IMR-90 (cell line): ENCODE results near the gene GNAI3. TPM values are rescaled to one million over a fixed set of nuclear protein-coding genes. Genes with fewer than 3 reads are reported as not detected.

Experiments used
- ATAC-seq: fragments of 200-7000 bp; cut with Tn5 transposase; 2 replicates; pipeline ENCODE4 v1.9.1; 2020; ENCODE audit warnings: low read depth, mild to moderate bottlenecking, moderate library complexity
- BruUV-seq: library from RNA; stranded (reverse); fragments of 400-500 nt; replicated peaks from 2 replicates; lab custom pipeline; 2021; lab: Mats Ljungman, UMichigan
- CTCF ChIA-PET: fragments of 300-600 bp; formaldehyde crosslinking; extraction: SDS; loops from one replicate; lab custom pipeline; 2021; ENCODE audit warnings: antibody characterized with exemption; lab: Yijun Ruan, JAX
- POLR2A ChIA-PET: fragments of 300-600 bp; sonication (Branson Sonifier 250); formaldehyde crosslinking; loops from one replicate; lab custom pipeline; 2022; ENCODE audit warnings: antibody characterized with exemption; ENCODE audit not compliant: unreplicated experiment; lab: Charles Lee
- DNase-seq: peaks from one replicate; pipeline ENCODE4 v3.0.0; 2013
- H2AFZ ChIP-seq: replicated peaks from 2 replicates; pipeline ENCODE3; 2013; ENCODE audit warnings: low read length, mild to moderate bottlenecking; ENCODE audit not compliant: poor library complexity
- H2AK5ac ChIP-seq: 2 replicates; pipeline ENCODE4 v1.6.1; 2013; ENCODE audit warnings: low read depth, low read length, inconsistent platforms
- H2AK9ac ChIP-seq: replicated peaks from 2 replicates; pipeline ENCODE3; 2013; ENCODE audit warnings: mild to moderate bottlenecking, low read depth, low read length, moderate library complexity; ENCODE audit not compliant: poor library complexity
- H2BK120ac ChIP-seq: 2 replicates; pipeline ENCODE4 v1.6.1; 2013; ENCODE audit warnings: low read depth, low read length, inconsistent platforms
- H2BK15ac ChIP-seq: 3 replicates; pipeline ENCODE4 v1.6.1; 2013; ENCODE audit warnings: low read depth, low read length, inconsistent platforms
- H2BK20ac ChIP-seq: 2 replicates; pipeline ENCODE4 v1.6.1; 2013; ENCODE audit warnings: low read depth, mild to moderate bottlenecking, inconsistent platforms, low read length, moderate library complexity
- H2BK5ac ChIP-seq: 2 replicates; pipeline ENCODE4 v1.6.1; 2013; ENCODE audit warnings: mild to moderate bottlenecking, low read depth, low read length, inconsistent platforms; ENCODE audit not compliant: poor library complexity, severe bottlenecking
- H3K14ac ChIP-seq: replicated peaks from 2 replicates; pipeline ENCODE4 v1.6.1; 2013; ENCODE audit warnings: low read depth, low read length, inconsistent platforms
- H3K18ac ChIP-seq: 2 replicates; pipeline ENCODE4 v1.6.1; 2013; ENCODE audit warnings: low read depth, low read length, control low read depth
- H3K23ac ChIP-seq: 2 replicates; pipeline ENCODE4 v1.6.1; 2013; ENCODE audit warnings: low read depth, low read length, inconsistent platforms
- H3K27ac ChIP-seq: 2 replicates; pipeline ENCODE4 v1.5.1; 2013; ENCODE audit warnings: mild to moderate bottlenecking, control low read depth, low read length; ENCODE audit not compliant: insufficient read depth
- H3K27me3 ChIP-seq: 2 replicates; pipeline ENCODE4 v1.6.1; 2013; ENCODE audit warnings: low read length; ENCODE audit not compliant: control insufficient read depth, insufficient read depth
- H3K36me3 ChIP-seq: 2 replicates; pipeline ENCODE4 v1.6.1; 2013; ENCODE audit warnings: low read length, mixed read lengths; ENCODE audit not compliant: control insufficient read depth, insufficient read depth
- H3K4ac ChIP-seq: 2 replicates; pipeline ENCODE4 v1.6.1; 2013; ENCODE audit warnings: low read depth, low read length, inconsistent platforms
- H3K4me1 ChIP-seq: 2 replicates; pipeline ENCODE4 v1.6.1; 2013; ENCODE audit warnings: low read length, mixed read lengths; ENCODE audit not compliant: control insufficient read depth, insufficient read depth
- H3K4me2 ChIP-seq: 2 replicates; pipeline ENCODE4 v1.6.1; 2013; ENCODE audit warnings: low read depth, mild to moderate bottlenecking, control low read depth, low read length, moderate library complexity
- H3K4me3 ChIP-seq: 2 replicates; pipeline ENCODE4 v1.5.1; 2013; ENCODE audit warnings: low read depth, mild to moderate bottlenecking, control low read depth, low read length, moderate library complexity; ENCODE audit not compliant: insufficient read depth
- H3K56ac ChIP-seq: 2 replicates; pipeline ENCODE4 v1.6.1; 2013; ENCODE audit warnings: low read length, inconsistent platforms; ENCODE audit not compliant: insufficient read depth; ENCODE audit errors: extremely low read depth
- H3K79me1 ChIP-seq, 2 experiments: 2 replicates each; pipeline ENCODE4 v1.6.1; 2013; ENCODE audit warnings: low read length in 2 of 2, inconsistent platforms in 1 of 2, low read depth in 1 of 2
- H3K9ac ChIP-seq: 2 replicates; pipeline ENCODE4 v1.6.1; 2013; ENCODE audit warnings: low read depth, low read length, control low read depth
- H3K9me1 ChIP-seq: 2 replicates; pipeline ENCODE4 v1.6.1; 2013; ENCODE audit warnings: low read length, inconsistent platforms; ENCODE audit not compliant: insufficient read depth
- H3K9me3 ChIP-seq: 2 replicates; pipeline ENCODE4 v1.6.1; 2013; ENCODE audit warnings: low read length; ENCODE audit not compliant: control insufficient read depth, insufficient read depth
- H4K20me1 ChIP-seq: 2 replicates; pipeline ENCODE4 v1.6.1; 2013; ENCODE audit warnings: low read length, inconsistent platforms; ENCODE audit not compliant: insufficient read depth
- H4K5ac ChIP-seq: 2 replicates; pipeline ENCODE4 v1.6.1; 2013; ENCODE audit warnings: mild to moderate bottlenecking, low read depth, low read length, control low read depth
- H4K8ac ChIP-seq, 2 experiments: 2 replicates each; pipeline ENCODE4 v1.6.1; 2013; ENCODE audit warnings: low read depth in 2 of 2, low read length in 2 of 2, control low read depth in 1 of 2, inconsistent platforms in 1 of 2
- H4K91ac ChIP-seq: 2 replicates; pipeline ENCODE4 v1.6.1; 2013; ENCODE audit warnings: low read depth, low read length, inconsistent platforms; ENCODE audit not compliant: insufficient read depth
- BHLHE40 ChIP-seq: fragments of 150-350 bp; IDR thresholded peaks from 2 replicates; pipeline ENCODE4 v1.6.1; 2016; ENCODE audit warnings: mild to moderate bottlenecking, low read depth, low read length
- CEBPB ChIP-seq: IDR thresholded peaks from 2 replicates; pipeline ENCODE4 v1.6.1; 2012; ENCODE audit warnings: low read depth, low read length, improper control_type of control experiment
- CHD1 ChIP-seq: IDR thresholded peaks from 2 replicates; pipeline ENCODE4 v1.6.1; 2012; ENCODE audit warnings: low read depth, low read length, improper control_type of control experiment
- CTCF ChIP-seq: conservative IDR thresholded peaks from 2 replicates; pipeline ENCODE4 v1.5.1; 2012; ENCODE audit warnings: mild to moderate bottlenecking, low read depth, low read length, improper control_type of control experiment
- ELK1 ChIP-seq: fragments of 150-350 bp; IDR thresholded peaks from 2 replicates; pipeline ENCODE4 v1.6.1; 2016; ENCODE audit warnings: low read depth, mild to moderate bottlenecking, low read length, moderate library complexity, borderline replicate concordance
- FOS ChIP-seq: fragments of 150-350 bp; IDR thresholded peaks from 2 replicates; pipeline ENCODE4 v1.6.1; 2016; ENCODE audit warnings: low read depth, low read length
- MAFK ChIP-seq: IDR thresholded peaks from 2 replicates; pipeline ENCODE4 v1.6.1; 2012; ENCODE audit warnings: low read depth, low read length, improper control_type of control experiment
- MAZ ChIP-seq: IDR thresholded peaks from 2 replicates; pipeline ENCODE4 v1.6.1; 2012; ENCODE audit warnings: low read depth, mild to moderate bottlenecking, low read length, improper control_type of control experiment, moderate library complexity, borderline replicate concordance
- MXI1 ChIP-seq: IDR thresholded peaks from 2 replicates; pipeline ENCODE4 v1.6.1; 2012; ENCODE audit warnings: low read depth, mild to moderate bottlenecking, low read length, moderate library complexity, borderline replicate concordance
- NFE2L2 ChIP-seq: fragments of 150-350 bp; IDR thresholded peaks from 2 replicates; pipeline ENCODE4 v1.6.1; 2016; ENCODE audit warnings: low read depth, mild to moderate bottlenecking, low read length
- POLR2A ChIP-seq: IDR thresholded peaks from 2 replicates; pipeline ENCODE4 v1.6.1; 2012; ENCODE audit warnings: mild to moderate bottlenecking, low read depth, low read length
- RAD21 ChIP-seq: IDR thresholded peaks from 2 replicates; pipeline ENCODE4 v1.6.1; 2012; ENCODE audit warnings: low read length, improper control_type of control experiment
- RCOR1 ChIP-seq: IDR thresholded peaks from 2 replicates; pipeline ENCODE4 v1.6.1; 2012; ENCODE audit warnings: mild to moderate bottlenecking, low read length, improper control_type of control experiment; ENCODE audit not compliant: insufficient replicate concordance
- RFX5 ChIP-seq: IDR thresholded peaks from 2 replicates; pipeline ENCODE4 v1.8.0; 2012; ENCODE audit warnings: low read depth, mild to moderate bottlenecking, low read length, moderate library complexity
- SMC3 ChIP-seq: fragments of 150-350 bp; IDR thresholded peaks from 2 replicates; pipeline ENCODE4 v1.6.1; 2016; ENCODE audit warnings: low read depth, mild to moderate bottlenecking, antibody characterized with exemption, low read length, moderate library complexity
- USF2 ChIP-seq: fragments of 150-350 bp; IDR thresholded peaks from 2 replicates; pipeline ENCODE4 v1.6.1; 2017; ENCODE audit warnings: mild to moderate bottlenecking, antibody characterized with exemption, low read length, low read depth
- WGBS, 2 experiments: methylation state at CpG; one replicate each; pipeline versions ENCODE4 v1.1.5 to v1.1.7; 2013; ENCODE audit warnings: missing lambda C conversion rate in 2 of 2; ENCODE audit not compliant: insufficient read length in 1 of 2; ENCODE audit errors: extremely low coverage in 2 of 2; 5-methylcytosine and 5-hydroxymethylcytosine counted together
- dilution Hi-C: fragments of 300-500 bp; cut with HindIII; formaldehyde crosslinking; loops from one replicate; pipeline ENCODE4 v1.14.3; 2018; ENCODE audit warnings: low sequenced_read_pairs; ENCODE audit not compliant: unreplicated experiment
- in situ Hi-C: fragments of 300-500 bp; cut with MboI; formaldehyde crosslinking; loops from 3 replicates; pipeline ENCODE4 v1.14.3; 2019; ENCODE audit warnings: low sequenced_read_pairs, inconsistent platforms, mixed read lengths
- intact Hi-C: fragments of 100-400 bp; cut with micrococcal nuclease; formaldehyde crosslinking; loops from 2 replicates; pipeline ENCODE4 v1.10.0; 2022
- polyA plus RNA-seq, 3 experiments: library from polyadenylated mRNA; depleted of rRNA; stranded (reverse); fragments of >200 nt; gene quantifications; 2 replicates each; pipeline ENCODE4 v1.2.3, GENCODE V29; 2012; ENCODE audit warnings: low replicate concordance in 1 of 3
- total RNA-seq: library from RNA; depleted of rRNA; stranded (reverse); fragments of >200 nt; gene quantifications from 2 replicates; pipeline ENCODE4 v1.2.3, GENCODE V29; 2012

GNAI3 gene
- total and polyA plus RNA-seq, 2 of the 4 experiments (the other 2 are of a cell fraction) = 5.9 to 14.9 TPM

- H3K27me3 ChIP-seq = no peaks in the 10 kb centered on the region
- WGBS, 2 experiments = 80% methylated on average over 1 of the region's 1 CpG; no CpG with 5 or more reads in 1 of the 2 experiments
- BruUV-seq = no TSS peak
- H3K79me1 ChIP-seq = peaks cover 25 to 73% of the 10 kb centered on the region in 2 experiments
- no peak for DNase-seq
- no peaks in the 10 kb centered on the region for H3K36me3 ChIP-seq
- H2BK15ac ChIP-seq = no peak overlapping the region
- H4K8ac ChIP-seq = no peak overlapping the region
- TF ChIP-seq CTCF (no peak), BHLHE40 (no peak), RFX5 (no peak), CHD1 (no peak), USF2 (no peak), RAD21 (no peak), POLR2A (no peak), NFE2L2 (no peak), MAZ (no peak), SMC3 (no peak), MXI1 (no peak), MAFK (no peak), ELK1 (no peak), FOS (no peak), RCOR1 (no peak), CEBPB (no peak)
- no peak overlapping the region for H4K91ac ChIP-seq
- H2BK5ac ChIP-seq = no peak overlapping the region
- no peak overlapping the region for H3K56ac ChIP-seq
- no peak overlapping the region for H2AK9ac ChIP-seq
- no peak overlapping the region for H2AFZ ChIP-seq
- intact Hi-C loops (no loop called here), dilution Hi-C loops (no loop called here), in situ Hi-C loops (no loop called here)
- CTCF ChIA-PET = interaction anchor here (0.6 to 1.1 kb wide), 4 partner anchors 22 to 204 kb away, joined by 3 to 8 read pairs (median 4); no protein-coding TSS in a partner anchor
- no peak for ATAC-seq
- no peak overlapping the region for H3K4me2 ChIP-seq
- POLR2A ChIA-PET = no interaction called here
- H3K27ac ChIP-seq = no peak overlapping the region
- peaks cover 7% of the 10 kb centered on the region; the same call in 1 of the 2 replicates for H3K4me1 ChIP-seq
- H3K9me1 ChIP-seq = peaks cover 15% of the 10 kb centered on the region
- H3K23ac ChIP-seq = no peak overlapping the region
- H3K14ac ChIP-seq = no peak overlapping the region
- no peak overlapping the region for H3K9ac ChIP-seq
- no peak overlapping the region for H3K4me3 ChIP-seq
- no peak overlapping the region for H2BK20ac ChIP-seq
- peaks cover 85% of the 10 kb centered on the region for H4K20me1 ChIP-seq
- H3K4ac ChIP-seq = no peak overlapping the region
- H2AK5ac ChIP-seq = no peak overlapping the region
- H2BK120ac ChIP-seq = no peak overlapping the region
- H3K18ac ChIP-seq = no peak overlapping the region
- no peak overlapping the region for H4K5ac ChIP-seq
- H3K9me3 ChIP-seq = no peaks in the 10 kb centered on the region
Measured at GRCh38 chr1:109569323-109569722, 20.9 kb downstream of the GNAI3 start.
